Naive thymus-derived CD4-positive, alpha-beta T cell (primary cell): ENCODE measurements around the gene RERE. TPM values are rescaled to one million over a fixed set of nuclear protein-coding genes. Genes with fewer than 3 reads are reported as not detected.

ENCODE experiments used
- ATAC-seq: fragments of 150-1000 bp; cut with Tn5 transposase; 2 replicates; pipeline ENCODE4 v1.10.0; 2021; ENCODE audit warnings: mild to moderate bottlenecking, moderate library complexity
- CTCF ChIA-PET: fragments of 350-600 bp; sonication (Branson Sonifier 250); formaldehyde crosslinking; loops from one replicate; lab custom pipeline; 2021; ENCODE audit warnings: antibody characterized with exemption; lab: Charles Lee
- POLR2A ChIA-PET: fragments of 350-600 bp; sonication (Branson Sonifier 250); formaldehyde crosslinking; loops from one replicate; lab custom pipeline; 2021; ENCODE audit warnings: antibody characterized with exemption, inconsistent platforms; lab: Charles Lee
- DNase-seq, 9 donors: peaks; one replicate each; pipeline versions ENCODE4 v3.0.0 to v3.0.0-alpha.2; 2020 to 2022; ENCODE audit warnings: mixed read lengths in 1 of 9
- H3K27ac ChIP-seq: one replicate; pipeline ENCODE4 v1.7.0; 2013; ENCODE audit warnings: mild to moderate bottlenecking, low read depth, low read length, moderate library complexity
- H3K27me3 ChIP-seq, 2 donors: one replicate each; pipeline ENCODE4 v1.7.0; 2013; ENCODE audit warnings: low read length in 2 of 2, mild to moderate bottlenecking in 2 of 2, moderate library complexity in 2 of 2; ENCODE audit not compliant: control insufficient read depth in 2 of 2, insufficient read depth in 2 of 2
- H3K36me3 ChIP-seq, 3 experiments: 1 replicate in 2 of 3; 2 replicates in 1 of 3; pipeline ENCODE4 v1.7.0; 2013; ENCODE audit warnings: low read length in 3 of 3, mild to moderate bottlenecking in 3 of 3, moderate library complexity in 1 of 3; ENCODE audit not compliant: insufficient read depth in 3 of 3, control insufficient read depth in 2 of 3
- H3K4me1 ChIP-seq, 2 donors: one replicate each; pipeline ENCODE4 v1.7.0; 2013; ENCODE audit warnings: low read length in 2 of 2, mild to moderate bottlenecking in 2 of 2, moderate library complexity in 1 of 2; ENCODE audit not compliant: control insufficient read depth in 2 of 2, insufficient read depth in 2 of 2
- H3K4me3 ChIP-seq: 2 replicates; pipeline ENCODE4 v1.7.0; 2013; ENCODE audit warnings: mild to moderate bottlenecking, low read length
- H3K9me3 ChIP-seq, 3 experiments: 1 replicate in 2 of 3; 2 replicates in 1 of 3; pipeline ENCODE4 v1.7.0; 2013; ENCODE audit warnings: low read length in 3 of 3; ENCODE audit not compliant: control insufficient read depth in 2 of 3
- H3K27ac Mint-ChIP-seq, 9 donors: one replicate each; pipeline ENCODE4 v1.8.0; 2020 to 2022; ENCODE audit warnings: mixed read lengths in 9 of 9, mild to moderate bottlenecking in 8 of 9, moderate library complexity in 5 of 9, inconsistent platforms in 2 of 9
- H3K27me3 Mint-ChIP-seq, 5 donors: one replicate each; pipeline ENCODE4 v1.8.0; 2021 to 2022; ENCODE audit warnings: mixed read lengths in 5 of 5, mild to moderate bottlenecking in 1 of 5
- H3K36me3 Mint-ChIP-seq, 5 donors: one replicate each; pipeline ENCODE4 v1.8.0; 2020 to 2022; ENCODE audit warnings: mixed read lengths in 5 of 5, mild to moderate bottlenecking in 3 of 5, inconsistent platforms in 1 of 5
- H3K4me1 Mint-ChIP-seq, 7 donors: one replicate each; pipeline ENCODE4 v1.8.0; 2020 to 2022; ENCODE audit warnings: mixed read lengths in 7 of 7, mild to moderate bottlenecking in 3 of 7, inconsistent platforms in 1 of 7
- H3K4me3 Mint-ChIP-seq, 10 donors: one replicate each; pipeline ENCODE4 v1.8.0; 2020 to 2022; ENCODE audit warnings: mild to moderate bottlenecking in 10 of 10, mixed read lengths in 10 of 10, moderate library complexity in 6 of 10, inconsistent platforms in 2 of 10
- H3K9me3 Mint-ChIP-seq, 11 donors: one replicate each; pipeline ENCODE4 v1.8.0; 2020 to 2022; ENCODE audit warnings: mixed read lengths in 11 of 11, mild to moderate bottlenecking in 4 of 11, inconsistent platforms in 1 of 11, moderate library complexity in 1 of 11
- intact Hi-C, 2 donors: fragments of 100-400 bp; cut with micrococcal nuclease; formaldehyde crosslinking; loops; one replicate each; pipeline ENCODE4 v1.15.1; 2023
- polyA plus RNA-seq, 2 donors: library from polyadenylated mRNA; unstranded; fragments of 300-500 nt; fragmentation: Illumina TruSeq; gene quantifications; one replicate each; pipeline ENCODE4 v1.2.3, GENCODE V29; 2021
- total RNA-seq, 6 experiments: library from RNA in 5 of 6; stranded (reverse) in 5 of 6; gene quantifications; 1 replicate in 5 of 6; 2 replicates in 1 of 6; pipeline ENCODE4 v1.2.3 and lab custom pipeline; 2021 to 2026

The RERE gene
- total and polyA plus RNA-seq, 7 experiments from 2014 or later = 7.3 to 114 (median 106) TPM

GRCh38 chr1:8813991-8814390, 3.4 kb downstream of the RERE start:
- intact Hi-C loops = loop anchor here in 1 of 2 donors (10.0 kb wide), 1 partner anchor 1039 kb away; the partner anchor contains the start of gene VAMP3
- no peak for ATAC-seq

GRCh38 chr1:8813016-8813763, 4.2 kb downstream of the RERE start:
- DNase-seq (no peak), ATAC-seq (no peak)
- H3K27ac Mint-ChIP-seq = peak overlapping the region in 1 of 9 donors; percentile 35
- ChIA-PET POLR2A (interaction anchor here (0.6 to 0.7 kb wide), 2 partner anchors 18 to 113 kb away, joined by 3 to 5 read pairs; no protein-coding TSS in a partner anchor), CTCF (interaction anchor here (0.6 to 0.7 kb wide), 2 partner anchors 84 to 171 kb away, joined by 3 to 5 read pairs; no protein-coding TSS in a partner anchor)
- Histone ChIP-seq H3K4me1 (peaks cover 10 to 11% of the 10 kb centered on the region in 2 donors), H3K27me3 (no peaks in the 10 kb centered on the region), H3K9me3 (no peaks in the 10 kb centered on the region), H3K36me3 (peaks cover 0 to 4% (median 0%) of the 10 kb centered on the region in 3 experiments), H3K27ac (no peak overlapping the region), H3K4me3 (no peak overlapping the region)
- peaks cover 21 to 54% (median 42%) of the 10 kb centered on the region in 7 donors for H3K4me1 Mint-ChIP-seq
- no peaks in the 10 kb centered on the region for H3K36me3 Mint-ChIP-seq
- intact Hi-C loops = loop anchor here in 1 of 2 donors (10.0 kb wide), 1 partner anchor 1038 kb away; the partner anchor contains the start of gene VAMP3
- H3K9me3 Mint-ChIP-seq = peaks cover 0 to 3% (median 0%) of the 10 kb centered on the region in 11 donors
- H3K27me3 Mint-ChIP-seq = peaks cover 0 to 2% (median 0%) of the 10 kb centered on the region in 5 donors
- H3K4me3 Mint-ChIP-seq = no peak overlapping the region

More at GRCh38 chr1:8813991-8814390, 3.4 kb downstream of the RERE start:
- peaks cover 0 to 4% (median 0%) of the 10 kb centered on the region in 3 experiments for H3K36me3 ChIP-seq
- H3K27me3 ChIP-seq = no peaks in the 10 kb centered on the region
- DNase-seq = no peak
- H3K27me3 Mint-ChIP-seq = peaks cover 0 to 3% (median 0%) of the 10 kb centered on the region in 5 donors
- no peak overlapping the region for H3K4me3 ChIP-seq
- peaks cover 0 to 3% (median 0%) of the 10 kb centered on the region in 11 donors for H3K9me3 Mint-ChIP-seq
- H3K4me1 Mint-ChIP-seq = peaks cover 26 to 59% (median 47%) of the 10 kb centered on the region in 7 donors
- no peak overlapping the region for H3K27ac ChIP-seq
- peaks cover 10 to 15% of the 10 kb centered on the region in 2 donors for H3K4me1 ChIP-seq
- H3K4me3 Mint-ChIP-seq = peak overlapping the region in 1 of 10 donors; percentile 4
- ChIA-PET CTCF (no interaction called here), POLR2A (no interaction called here)
- H3K9me3 ChIP-seq = no peaks in the 10 kb centered on the region
- H3K36me3 Mint-ChIP-seq = no peaks in the 10 kb centered on the region
- H3K27ac Mint-ChIP-seq = peak overlapping the region in 2 of 9 donors; percentile 10 to 41

DNA sequence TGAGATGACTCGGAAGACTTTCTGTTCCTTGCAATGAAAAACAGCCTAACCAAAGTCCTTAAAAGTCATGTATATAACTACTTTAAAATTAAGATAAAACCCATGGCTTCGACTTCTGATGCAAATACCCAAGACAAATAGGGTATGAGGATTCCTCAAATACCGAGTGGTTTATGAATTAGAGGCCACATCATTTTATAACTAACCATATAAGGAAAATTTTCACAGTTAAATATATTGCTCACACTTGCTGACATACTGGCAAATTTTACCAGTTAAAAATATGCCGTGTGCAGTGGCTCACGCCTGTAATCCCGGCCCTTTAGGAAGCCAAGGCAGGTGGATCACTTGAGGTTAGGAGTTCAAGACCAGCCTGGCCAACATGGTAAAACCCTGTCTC, 5.4 kb downstream of the RERE start:
- CTCF ChIA-PET = interaction anchor here (1.1 kb wide), 1 partner anchor 35 kb away, joined by 3 read pairs; no protein-coding TSS in a partner anchor
- intact Hi-C loops = loop anchor here in 1 of 2 donors (10.0 kb wide), 1 partner anchor 1037 kb away; the partner anchor contains the start of gene VAMP3
- Mint-ChIP-seq H3K36me3 (peaks cover 0 to 1% (median 0%) of the 10 kb centered on the region in 5 donors), H3K4me1 (peaks cover 17 to 55% (median 40%) of the 10 kb centered on the region in 7 donors), H3K4me3 (no peak overlapping the region), H3K27me3 (no peaks in the 10 kb centered on the region), H3K9me3 (peaks cover 0 to 3% (median 0%) of the 10 kb centered on the region in 11 donors), H3K27ac (no peak overlapping the region)
- H3K27me3 ChIP-seq = no peaks in the 10 kb centered on the region
- no peak for ATAC-seq
- POLR2A ChIA-PET = no interaction called here
- no peaks in the 10 kb centered on the region for H3K36me3 ChIP-seq
- H3K4me3 ChIP-seq = no peak overlapping the region
- no peak overlapping the region for H3K27ac ChIP-seq
- H3K4me1 ChIP-seq = peaks cover 10 to 11% of the 10 kb centered on the region in 2 donors
- no peak for DNase-seq
- no peaks in the 10 kb centered on the region for H3K9me3 ChIP-seq

DNA sequence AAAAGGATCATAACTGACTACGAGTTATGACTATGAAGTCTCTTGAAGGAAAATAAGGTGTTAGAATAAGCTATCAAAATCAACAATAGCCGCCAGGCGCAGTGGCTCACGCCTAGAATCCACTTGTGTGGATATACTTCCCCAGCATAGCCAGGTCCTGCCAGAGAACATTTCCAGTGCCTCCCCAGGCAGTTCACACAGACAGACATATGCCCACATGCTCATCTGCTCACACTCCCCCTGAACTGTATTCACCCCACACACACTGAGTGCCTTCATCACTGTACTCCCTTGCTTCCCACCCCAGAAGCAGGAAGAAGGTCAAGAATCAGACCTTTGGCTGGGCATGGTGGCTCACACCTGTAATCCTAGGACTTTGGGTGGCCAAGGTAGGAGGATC, 6.5 kb downstream of the RERE start:
- no peak for ATAC-seq
- Histone ChIP-seq H3K27ac (no peak overlapping the region), H3K4me1 (peaks cover 7 to 11% of the 10 kb centered on the region in 2 donors), H3K9me3 (no peaks in the 10 kb centered on the region), H3K36me3 (no peaks in the 10 kb centered on the region), H3K4me3 (no peak overlapping the region), H3K27me3 (no peaks in the 10 kb centered on the region)
- H3K4me1 Mint-ChIP-seq = peaks cover 15 to 49% (median 32%) of the 10 kb centered on the region in 7 donors
- ChIA-PET CTCF (interaction anchor here (0.6 to 1.1 kb wide), 2 partner anchors 36 to 478 kb away, joined by 3 read pairs; no protein-coding TSS in a partner anchor), POLR2A (no interaction called here)
- no peak overlapping the region for H3K27ac Mint-ChIP-seq
- H3K4me3 Mint-ChIP-seq = no peak overlapping the region
- no peaks in the 10 kb centered on the region for H3K27me3 Mint-ChIP-seq
- DNase-seq = no peak
- no peaks in the 10 kb centered on the region for H3K9me3 Mint-ChIP-seq
- intact Hi-C loops = loop anchor here in 1 of 2 donors (10.0 kb wide), 1 partner anchor 1036 kb away; the partner anchor contains the start of gene VAMP3
- peaks cover 0 to 5% (median 1%) of the 10 kb centered on the region in 5 donors for H3K36me3 Mint-ChIP-seq

GRCh38 chr1:8809342-8809736, 8.1 kb downstream of the RERE start:
- intact Hi-C loops = no loop called here
- H3K36me3 ChIP-seq = no peaks in the 10 kb centered on the region
- H3K27ac ChIP-seq = no peak overlapping the region
- no peak for ATAC-seq
- H3K27me3 ChIP-seq = no peaks in the 10 kb centered on the region
- no peak for DNase-seq
- no peak overlapping the region for H3K4me3 ChIP-seq
- no peaks in the 10 kb centered on the region for H3K9me3 Mint-ChIP-seq
- no peak overlapping the region for H3K4me3 Mint-ChIP-seq
- POLR2A ChIA-PET = no interaction called here
- CTCF ChIA-PET = no interaction called here
- H3K4me1 Mint-ChIP-seq = peaks cover 0 to 37% (median 15%) of the 10 kb centered on the region in 7 donors
- no peaks in the 10 kb centered on the region for H3K27me3 Mint-ChIP-seq
- peaks cover 0 to 5% (median 1%) of the 10 kb centered on the region in 5 donors for H3K36me3 Mint-ChIP-seq
- H3K4me1 ChIP-seq = no peaks in the 10 kb centered on the region
- H3K27ac Mint-ChIP-seq = no peak overlapping the region
- H3K9me3 ChIP-seq = no peaks in the 10 kb centered on the region

DNA sequence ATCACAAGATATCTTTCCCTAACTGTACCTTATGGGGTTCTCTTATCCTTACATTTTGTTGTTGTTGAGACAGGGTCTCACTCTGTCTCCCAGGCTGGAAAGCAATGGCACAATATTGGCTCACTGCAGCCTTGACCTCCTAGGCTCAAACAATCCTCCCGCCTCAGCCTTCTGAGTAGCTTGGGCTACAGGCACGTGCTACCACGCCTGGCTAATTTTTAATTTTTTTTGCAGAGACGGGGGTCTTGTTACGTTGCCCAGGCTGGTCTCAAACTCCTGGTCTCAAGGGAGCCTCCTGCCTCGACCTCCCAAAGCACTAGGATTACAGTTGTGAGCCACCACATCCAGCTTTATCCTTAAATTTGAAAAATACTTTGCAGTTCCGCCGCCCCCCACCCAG, 10.4 kb downstream of the RERE start:
- H3K4me3 Mint-ChIP-seq = no peak overlapping the region
- no peaks in the 10 kb centered on the region for H3K9me3 Mint-ChIP-seq
- H3K27me3 ChIP-seq = no peaks in the 10 kb centered on the region
- ATAC-seq = no peak
- no peak overlapping the region for H3K27ac ChIP-seq
- H3K4me3 ChIP-seq = no peak overlapping the region
- CTCF ChIA-PET = no interaction called here
- no peak for DNase-seq
- no peaks in the 10 kb centered on the region for H3K27me3 Mint-ChIP-seq
- peaks cover 0 to 9% (median 1%) of the 10 kb centered on the region in 5 donors for H3K36me3 Mint-ChIP-seq
- no peaks in the 10 kb centered on the region for H3K4me1 ChIP-seq
- POLR2A ChIA-PET = no interaction called here
- intact Hi-C loops = no loop called here
- no peak overlapping the region for H3K27ac Mint-ChIP-seq
- H3K9me3 ChIP-seq = no peaks in the 10 kb centered on the region
- H3K4me1 Mint-ChIP-seq = peaks cover 0 to 28% (median 10%) of the 10 kb centered on the region in 7 donors
- no peaks in the 10 kb centered on the region for H3K36me3 ChIP-seq
